ENCODE results near the gene SLC35F1. TPM values are rescaled to one million over a fixed set of nuclear protein-coding genes. Genes with fewer than 3 reads are reported as not detected.

SLC35F1 gene
- total RNA-seq, 6 experiments from 2014 or later: 0.12 TPM; not detected in 5

DNA sequence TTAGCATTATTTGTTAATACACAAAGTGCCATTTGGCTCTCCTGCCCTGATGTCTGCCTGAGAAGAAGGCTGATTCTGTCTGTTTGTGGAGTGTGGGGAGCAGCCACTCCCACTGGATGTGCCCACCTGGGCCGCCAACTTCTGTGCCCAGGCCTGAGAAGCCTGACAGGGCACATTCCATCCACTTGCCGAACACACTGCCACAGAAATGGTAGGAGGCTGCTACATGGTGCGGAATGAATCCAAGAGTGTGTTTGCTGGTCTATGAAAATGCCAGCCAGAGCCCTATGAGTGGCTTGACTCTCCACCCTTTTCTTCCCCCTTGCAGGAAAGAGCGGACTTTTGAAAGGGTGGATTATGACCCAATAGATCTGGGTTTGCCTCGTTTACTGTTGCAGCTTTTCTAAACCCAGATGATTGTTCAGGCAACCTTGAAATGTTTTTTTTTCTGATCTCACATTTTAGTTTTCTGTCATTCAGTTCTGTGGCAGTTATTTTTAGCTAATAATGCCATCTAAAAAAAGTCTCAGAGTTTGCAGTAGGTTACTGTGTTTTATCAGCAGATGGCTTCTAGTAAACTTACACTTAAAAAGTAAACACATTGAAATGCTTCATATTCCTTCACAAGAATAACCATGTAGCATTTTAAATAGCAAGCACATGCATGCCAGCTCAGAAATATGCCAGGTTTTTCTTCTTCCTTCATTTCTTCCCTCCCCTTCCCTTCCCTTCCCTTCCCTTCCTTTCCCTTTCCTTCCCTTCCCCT, 196.5 kb downstream of the SLC35F1 start:
- H3K4me3 ChIP-seq: no peak overlapping the region
- DNase-seq (no peak), ATAC-seq (no peak)
- no peaks in the 10 kb centered on the region for H3K4me1 ChIP-seq
- 14% methylated on average over 1 of the region's 5 CpGs for WGBS (ENCODE audit: insufficient coverage, low coverage, low lambda C conversion rate, missing lambda C conversion rate)
- H3K36me3 ChIP-seq: no peaks in the 10 kb centered on the region
- intact Hi-C loops (cut with DNase I): no loop called here
- H3K27ac ChIP-seq: no peak overlapping the region
- no peaks in the 10 kb centered on the region for H3K9me3 ChIP-seq
- TF ChIP-seq, protein P1, sequence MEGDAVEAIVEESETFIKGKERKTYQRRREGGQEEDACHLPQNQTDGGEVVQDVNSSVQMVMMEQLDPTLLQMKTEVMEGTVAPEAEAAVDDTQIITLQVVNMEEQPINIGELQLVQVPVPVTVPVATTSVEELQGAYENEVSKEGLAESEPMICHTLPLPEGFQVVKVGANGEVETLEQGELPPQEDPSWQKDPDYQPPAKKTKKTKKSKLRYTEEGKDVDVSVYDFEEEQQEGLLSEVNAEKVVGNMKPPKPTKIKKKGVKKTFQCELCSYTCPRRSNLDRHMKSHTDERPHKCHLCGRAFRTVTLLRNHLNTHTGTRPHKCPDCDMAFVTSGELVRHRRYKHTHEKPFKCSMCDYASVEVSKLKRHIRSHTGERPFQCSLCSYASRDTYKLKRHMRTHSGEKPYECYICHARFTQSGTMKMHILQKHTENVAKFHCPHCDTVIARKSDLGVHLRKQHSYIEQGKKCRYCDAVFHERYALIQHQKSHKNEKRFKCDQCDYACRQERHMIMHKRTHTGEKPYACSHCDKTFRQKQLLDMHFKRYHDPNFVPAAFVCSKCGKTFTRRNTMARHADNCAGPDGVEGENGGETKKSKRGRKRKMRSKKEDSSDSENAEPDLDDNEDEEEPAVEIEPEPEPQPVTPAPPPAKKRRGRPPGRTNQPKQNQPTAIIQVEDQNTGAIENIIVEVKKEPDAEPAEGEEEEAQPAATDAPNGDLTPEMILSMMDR (IDR thresholded peaks at IDR 0.05): no peak
- no peak for TF ChIP-seq POLR2A (IDR thresholded peaks at IDR 0.05)
- H3K27me3 ChIP-seq: no peaks in the 10 kb centered on the region

DNA sequence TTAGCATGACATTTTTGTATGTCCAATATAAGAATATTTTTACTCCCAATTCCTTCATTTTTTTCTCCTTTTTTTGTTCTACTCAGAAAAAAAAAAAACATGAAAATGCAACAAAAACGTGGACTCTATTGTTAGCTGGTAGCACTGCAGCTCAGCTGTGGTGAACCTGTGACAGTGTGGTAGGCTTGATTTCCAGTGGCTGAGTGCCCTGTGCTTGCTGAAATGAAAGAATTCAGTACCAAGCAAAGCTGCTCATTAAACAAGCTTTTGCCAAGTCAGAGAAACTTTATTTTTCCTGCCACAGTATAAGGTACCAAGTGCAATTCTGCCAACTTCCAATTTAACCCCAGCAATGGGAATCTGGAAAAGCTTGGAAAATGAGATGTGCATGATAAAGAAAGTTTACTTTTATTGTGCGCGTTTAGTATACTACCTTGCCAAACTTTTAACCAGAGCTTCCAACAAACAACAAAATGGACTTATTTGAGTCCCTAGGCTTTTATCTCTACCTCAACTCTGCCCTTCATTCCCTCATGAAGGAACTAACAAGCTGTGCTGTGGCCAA, 215.2 kb downstream of the SLC35F1 start:
- no peaks in the 10 kb centered on the region for H3K36me3 ChIP-seq
- no peaks in the 10 kb centered on the region for H3K9me3 ChIP-seq
- DNase-seq: no peak
- WGBS (ENCODE audit: insufficient coverage, low coverage, low lambda C conversion rate, missing lambda C conversion rate): 47% methylated on average over 3 of the region's 3 CpGs
- H3K27me3 ChIP-seq: no peaks in the 10 kb centered on the region
- no peak for ATAC-seq
- intact Hi-C loops (cut with DNase I): no loop called here
- TF ChIP-seq, protein P1 (IDR thresholded peaks at IDR 0.05): no peak
- TF ChIP-seq POLR2A (IDR thresholded peaks at IDR 0.05): no peak
- no peak overlapping the region for H3K4me3 ChIP-seq
- no peak overlapping the region for H3K27ac ChIP-seq
- H3K4me1 ChIP-seq: no peaks in the 10 kb centered on the region

DNA sequence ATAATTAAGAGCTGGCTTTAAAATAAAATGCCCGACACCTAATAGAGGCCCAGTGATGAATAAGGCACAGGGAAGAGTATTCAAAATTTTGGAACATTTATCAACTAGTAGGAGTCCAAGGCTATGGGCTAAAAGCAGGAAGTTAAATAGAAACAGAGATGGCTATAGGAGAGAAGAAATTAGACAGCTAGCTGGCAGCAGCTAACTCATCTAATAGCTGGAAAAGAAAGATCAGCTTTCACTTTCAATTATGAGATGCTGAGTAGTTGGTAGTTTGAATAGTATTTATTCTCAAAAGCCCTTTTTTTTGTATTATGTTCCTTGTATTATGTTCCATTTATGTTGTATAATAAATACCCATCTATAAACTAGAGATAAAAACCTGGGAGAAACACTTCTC, 215.7 kb downstream of the SLC35F1 start:
- no peak for DNase-seq
- intact Hi-C loops (cut with DNase I): no loop called here
- Histone ChIP-seq H3K9me3 (no peaks in the 10 kb centered on the region), H3K36me3 (no peaks in the 10 kb centered on the region), H3K27ac (no peak overlapping the region), H3K4me3 (no peak overlapping the region), H3K27me3 (no peaks in the 10 kb centered on the region), H3K4me1 (no peaks in the 10 kb centered on the region)
- 38% methylated on average over 1 of the region's 1 CpG for WGBS (ENCODE audit: insufficient coverage, low coverage, low lambda C conversion rate, missing lambda C conversion rate)
- no peak for TF ChIP-seq POLR2A (IDR thresholded peaks at IDR 0.05)
- TF ChIP-seq, protein P1 (IDR thresholded peaks at IDR 0.05): no peak
- no peak for ATAC-seq

DNA sequence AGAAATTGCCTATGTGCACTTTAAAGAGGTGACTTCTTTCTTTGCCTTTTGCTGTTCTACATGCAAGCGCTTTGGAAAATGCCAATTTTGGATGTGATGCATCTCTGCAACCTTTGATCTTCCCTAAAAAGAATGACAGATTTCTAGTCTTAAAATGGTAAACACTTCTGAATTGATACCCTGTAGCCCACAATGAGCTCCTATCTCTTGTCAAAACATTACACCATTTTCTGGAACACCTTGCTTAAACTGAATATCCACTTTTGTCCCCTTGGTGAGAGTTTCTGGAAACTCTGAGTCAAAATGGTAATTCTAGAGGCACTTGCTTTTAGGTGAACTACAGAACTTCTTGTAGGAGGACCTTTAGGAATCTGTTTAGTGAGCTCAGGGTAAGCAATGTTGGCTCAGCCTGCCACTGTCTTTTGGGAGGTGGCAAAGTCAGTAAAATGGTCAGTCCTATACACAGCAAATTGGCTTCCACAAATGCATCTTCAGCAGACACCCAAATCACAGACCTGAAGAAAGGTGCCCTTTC, 216.5 kb downstream of the SLC35F1 start:
- 80% methylated on average over 1 of the region's 1 CpG for WGBS (ENCODE audit: insufficient coverage, low coverage, low lambda C conversion rate, missing lambda C conversion rate)
- TF ChIP-seq, protein P1 (IDR thresholded peaks at IDR 0.05): no peak
- no peak for TF ChIP-seq POLR2A (IDR thresholded peaks at IDR 0.05)
- H3K9me3 ChIP-seq: no peaks in the 10 kb centered on the region
- no peaks in the 10 kb centered on the region for H3K4me1 ChIP-seq
- DNase-seq (no peak), ATAC-seq (no peak)
- no peak overlapping the region for H3K4me3 ChIP-seq
- no peaks in the 10 kb centered on the region for H3K27me3 ChIP-seq
- no peaks in the 10 kb centered on the region for H3K36me3 ChIP-seq
- H3K27ac ChIP-seq: no peak overlapping the region
- intact Hi-C loops (cut with DNase I): no loop called here
